Aorta (tissue), 5 donors: Measurements from ENCODE around the gene MEF2A. TPM values are rescaled to one million over a fixed set of nuclear protein-coding genes. Genes with fewer than 3 reads are reported as not detected.
A peak's percentile ranks its signal among the peaks of the same experiment; 100 is the strongest.

Experiments
- ATAC-seq: fragments of 200-7000 bp; cut with Tn5 transposase; one replicate; pipeline ENCODE4 v1.9.1; 2022; ENCODE audit warnings: moderate library complexity; ENCODE audit not compliant: low FRiP score
- DNase-seq, 2 donors: peaks; one replicate each; pipeline ENCODE4 v3.0.0-alpha.2; 2020
- H3K27ac ChIP-seq, 2 donors: one replicate each; pipeline ENCODE4 v1.5.1; 2013; ENCODE audit warnings: low read length in 2 of 2, mild to moderate bottlenecking in 2 of 2, moderate library complexity in 2 of 2, control low read depth in 1 of 2, inconsistent platforms in 1 of 2, low read depth in 1 of 2
- H3K27me3 ChIP-seq, 2 donors: one replicate each; pipeline ENCODE4 v1.6.1; 2013; ENCODE audit warnings: control low read depth in 1 of 2, low read length in 1 of 2, mild to moderate bottlenecking in 1 of 2, moderate library complexity in 1 of 2; ENCODE audit not compliant: insufficient read depth in 2 of 2, control insufficient read depth in 1 of 2
- H3K36me3 ChIP-seq, 2 donors: one replicate each; pipeline ENCODE4 v1.6.1; 2013; ENCODE audit warnings: control low read depth in 1 of 2, low read length in 1 of 2, mild to moderate bottlenecking in 1 of 2; ENCODE audit not compliant: insufficient read depth in 2 of 2, control insufficient read depth in 1 of 2
- H3K4me1 ChIP-seq, 2 donors: one replicate each; pipeline ENCODE4 v1.6.1; 2013; ENCODE audit warnings: low read length in 2 of 2, control low read depth in 1 of 2, mild to moderate bottlenecking in 1 of 2, moderate library complexity in 1 of 2; ENCODE audit not compliant: insufficient read depth in 2 of 2, control insufficient read depth in 1 of 2
- H3K4me3 ChIP-seq, 2 donors: one replicate each; pipeline ENCODE4 v1.5.1; 2013; ENCODE audit warnings: low read length in 2 of 2, control low read depth in 1 of 2, mild to moderate bottlenecking in 1 of 2
- H3K9me3 ChIP-seq: one replicate; pipeline ENCODE4 v1.6.1; 2013; ENCODE audit warnings: mild to moderate bottlenecking, low read length; ENCODE audit not compliant: control insufficient read depth
- WGBS, 2 donors: extraction: QIAGEN DNeasy Blood & Tissue Kit; methylation state at CpG; one replicate each; pipeline ENCODE4 v1.1.7; 2013; 5-methylcytosine and 5-hydroxymethylcytosine counted together
- intact Hi-C, 2 donors: fragments of 100-400 bp; cut with DNase I; formaldehyde crosslinking; loops; one replicate each; pipeline versions ENCODE4 v1.14.2 to v1.15.0; 2022
- polyA plus RNA-seq, 2 donors: library from polyadenylated mRNA; stranded (reverse); fragments of 200-250 nt; gene quantifications; one replicate each; pipeline ENCODE4 v1.2.3, GENCODE V29; 2013
- total RNA-seq, 2 donors: library from RNA; stranded (reverse); fragmentation: NEBNext Ultra II Directional; extraction: Animal tissue kit (Norgen Biotek cat#: 25700); gene quantifications; one replicate each; pipeline ENCODE4 v1.2.1, GENCODE V29; 2021
- donor health status: healthy with polysubstance abuse.
- donor health status: Bipolar disorder and iron deficiency.
- donor health status: DM: no; HTN: no; CAD: no.
- donor health status: DM: no; HTN: no; CAD: no.
- donor health status: DM: yes; HTN: yes; CAD: no.

The MEF2A gene
- total and polyA plus RNA-seq, 4 donors, result 27.2 to 160 (median 92.9) TPM

- Histone ChIP-seq H3K4me1 (peaks cover 0 to 3% of the 10 kb centered on the region in 2 donors), H3K27me3 (no peaks in the 10 kb centered on the region), H3K9me3 (no peaks in the 10 kb centered on the region), H3K27ac (no peak overlapping the region), H3K4me3 (no peak overlapping the region), H3K36me3 (no peaks in the 10 kb centered on the region)
- DNase-seq (no peak), ATAC-seq (no peak)
- WGBS, 2 donors, result 63 to 65% methylated on average over 6 of the region's 6 CpGs
- intact Hi-C loops, result no loop called here
Measured at GRCh38 chr15:99605490-99605931, 39.7 kb downstream of the MEF2A start.

- DNase-seq, result no peak
- Histone ChIP-seq H3K36me3 (no peaks in the 10 kb centered on the region), H3K27ac (no peak overlapping the region), H3K9me3 (no peaks in the 10 kb centered on the region), H3K4me1 (peaks cover 0 to 3% of the 10 kb centered on the region in 2 donors), H3K4me3 (no peak overlapping the region), H3K27me3 (no peaks in the 10 kb centered on the region)
- no peak for ATAC-seq
- intact Hi-C loops, result no loop called here
- 83 to 84% methylated on average over 5 of the region's 5 CpGs for WGBS, 2 donors
Measured at GRCh38 chr15:99605990-99606389, 40.2 kb downstream of the MEF2A start.

- intact Hi-C loops, result no loop called here
- DNase-seq (no peak), ATAC-seq (no peak)
- Histone ChIP-seq H3K4me1 (peaks cover 0 to 3% of the 10 kb centered on the region in 2 donors), H3K27ac (no peak overlapping the region), H3K36me3 (no peaks in the 10 kb centered on the region), H3K4me3 (no peak overlapping the region), H3K27me3 (no peaks in the 10 kb centered on the region), H3K9me3 (no peaks in the 10 kb centered on the region)
- 69 to 70% methylated on average over 2 of the region's 2 CpGs for WGBS, 2 donors
Measured at GRCh38 chr15:99606646-99607045, 40.9 kb downstream of the MEF2A start.

GRCh38 chr15:99613481-99613880, 47.7 kb downstream of the MEF2A start:
- WGBS, 2 donors, result 95 to 97% methylated on average over 3 of the region's 3 CpGs
- no peak overlapping the region for H3K4me3 ChIP-seq
- intact Hi-C loops, result loop anchor here in 1 of 2 donors (10.0 kb wide), 1 partner anchor 1271 kb away; no protein-coding TSS in a partner anchor
- H3K36me3 ChIP-seq, result no peaks in the 10 kb centered on the region
- DNase-seq (no peak), ATAC-seq (no peak)
- peaks cover 0 to 3% of the 10 kb centered on the region in 2 donors for H3K4me1 ChIP-seq
- H3K27ac ChIP-seq, result no peak overlapping the region
- H3K9me3 ChIP-seq, result no peaks in the 10 kb centered on the region
- no peaks in the 10 kb centered on the region for H3K27me3 ChIP-seq

- H3K27me3 ChIP-seq, result no peaks in the 10 kb centered on the region
- no peak overlapping the region for H3K4me3 ChIP-seq
- DNase-seq, result no peak
- 67 to 80% methylated on average over 6 of the region's 6 CpGs for WGBS, 2 donors
- no peaks in the 10 kb centered on the region for H3K36me3 ChIP-seq
- intact Hi-C loops, result loop anchor here in 1 of 2 donors (10.0 kb wide), 1 partner anchor 1271 kb away; no protein-coding TSS in a partner anchor
- H3K27ac ChIP-seq, result no peak overlapping the region
- H3K9me3 ChIP-seq, result no peaks in the 10 kb centered on the region
- peak; percentile 70 for ATAC-seq
- H3K4me1 ChIP-seq, result peaks cover 2 to 3% of the 10 kb centered on the region in 2 donors
Measured at GRCh38 chr15:99613887-99614647, 48.3 kb downstream of the MEF2A start.

GRCh38 chr15:99614749-99615288, 49.0 kb downstream of the MEF2A start:
- no peak overlapping the region for H3K4me3 ChIP-seq
- peaks cover 2 to 3% of the 10 kb centered on the region in 2 donors for H3K4me1 ChIP-seq
- H3K9me3 ChIP-seq, result no peaks in the 10 kb centered on the region
- intact Hi-C loops, result loop anchor here (5.0 to 10.0 kb wide), 3 partner anchors 33 to 1270 kb away; no protein-coding TSS in a partner anchor
- ATAC-seq, result peak; percentile 56
- DNase-seq, result no peak
- no peaks in the 10 kb centered on the region for H3K27me3 ChIP-seq
- 0 to 2% methylated on average over 1 of the region's 1 CpG for WGBS, 2 donors
- H3K36me3 ChIP-seq, result no peaks in the 10 kb centered on the region
- peak overlapping the region in 1 of 2 donors; percentile 38 for H3K27ac ChIP-seq

- Histone ChIP-seq H3K4me1 (peaks cover 2 to 3% of the 10 kb centered on the region in 2 donors), H3K4me3 (no peak overlapping the region), H3K36me3 (no peaks in the 10 kb centered on the region), H3K27me3 (no peaks in the 10 kb centered on the region), H3K27ac (no peak overlapping the region), H3K9me3 (no peaks in the 10 kb centered on the region)
- DNase-seq, result no peak
- no peak for ATAC-seq
- WGBS, 2 donors, result 94 to 95% methylated on average over 3 of the region's 3 CpGs
- intact Hi-C loops, result loop anchor here (5.0 to 10.0 kb wide), 3 partner anchors 33 to 1269 kb away; no protein-coding TSS in a partner anchor
Measured at GRCh38 chr15:99615460-99615859, 49.7 kb downstream of the MEF2A start.

GRCh38 chr15:99616129-99616528, 50.3 kb downstream of the MEF2A start:
- no peaks in the 10 kb centered on the region for H3K9me3 ChIP-seq
- DNase-seq (no peak), ATAC-seq (no peak)
- H3K36me3 ChIP-seq, result no peaks in the 10 kb centered on the region
- H3K4me3 ChIP-seq, result no peak overlapping the region
- H3K4me1 ChIP-seq, result peaks cover 2 to 3% of the 10 kb centered on the region in 2 donors
- 97 to 99% methylated on average over 2 of the region's 2 CpGs for WGBS, 2 donors
- no peaks in the 10 kb centered on the region for H3K27me3 ChIP-seq
- H3K27ac ChIP-seq, result no peak overlapping the region
- intact Hi-C loops, result loop anchor here (5.0 to 10.0 kb wide), 3 partner anchors 34 to 1269 kb away; no protein-coding TSS in a partner anchor
